HG02588 (cell line): Measurements from ENCODE around the gene STX10.
A peak's percentile ranks its signal among the peaks of the same experiment; 100 is the strongest.
"Not testable (repeated sequence)": the region's sequence is repeated elsewhere in the genome, so short reads cannot be mapped to it uniquely, and the experiment has no call there.

Experiments used
- ATAC-seq: cut with Tn5 transposase; IDR thresholded peaks from one replicate; pipeline ENCODE4 v1.9.1; 2021; ENCODE audit warnings: mild to moderate bottlenecking, moderate library complexity; ENCODE audit not compliant: unreplicated experiment

STX10 gene

DNA sequence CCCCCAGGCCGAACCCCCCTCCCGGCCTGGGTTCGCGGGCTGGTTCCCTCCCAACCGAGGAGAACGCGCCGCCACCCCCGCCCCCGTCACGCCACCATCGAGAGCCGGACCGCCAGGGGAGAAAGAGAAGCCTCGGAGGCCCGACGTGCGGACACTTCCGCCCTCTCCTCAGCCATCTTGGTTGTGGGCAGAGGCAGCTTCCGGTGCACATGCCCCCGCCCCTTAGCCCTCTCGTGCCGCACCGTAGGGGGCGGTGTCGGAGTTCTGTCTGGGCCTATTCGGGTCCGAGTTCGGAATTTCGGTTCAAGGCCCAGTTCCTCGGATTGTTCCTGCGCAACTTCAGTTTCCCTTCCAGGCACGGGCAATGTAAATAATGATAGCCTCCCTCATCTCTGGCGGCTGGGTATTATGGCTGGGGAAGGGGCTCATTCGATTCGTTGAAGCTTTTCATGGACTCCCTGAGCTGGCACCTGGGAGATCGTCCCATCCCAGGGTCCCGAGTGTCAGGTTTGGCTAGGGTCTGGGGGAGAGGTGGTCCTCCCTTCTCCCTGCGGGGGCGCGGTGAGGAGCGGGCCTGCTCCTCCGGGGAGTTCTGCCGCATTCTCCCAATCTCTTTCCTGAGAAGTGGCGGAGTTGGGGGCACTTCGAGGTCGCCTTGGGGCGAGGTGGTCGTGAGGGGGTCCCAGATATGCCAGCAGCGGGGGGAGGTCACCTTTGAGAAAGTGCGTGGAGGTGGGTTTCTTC lies at the start of gene STX10, which contains the start of gene IER2:
Gene STX10, minus strand, starts transcription at position 189 of the 744 bp plus-strand sequence. CDS start 202 bp downstream, outside the sequence.
Gene IER2, plus strand, starts transcription at position 225 of the 744 bp plus-strand sequence. CDS start 2,776 bp downstream, outside the sequence.
- ATAC-seq, result peak; percentile 32

GRCh38 chr19:13198634-13199033 lies 48.5 kb upstream of the STX10 start:
- no peak for ATAC-seq

DNA sequence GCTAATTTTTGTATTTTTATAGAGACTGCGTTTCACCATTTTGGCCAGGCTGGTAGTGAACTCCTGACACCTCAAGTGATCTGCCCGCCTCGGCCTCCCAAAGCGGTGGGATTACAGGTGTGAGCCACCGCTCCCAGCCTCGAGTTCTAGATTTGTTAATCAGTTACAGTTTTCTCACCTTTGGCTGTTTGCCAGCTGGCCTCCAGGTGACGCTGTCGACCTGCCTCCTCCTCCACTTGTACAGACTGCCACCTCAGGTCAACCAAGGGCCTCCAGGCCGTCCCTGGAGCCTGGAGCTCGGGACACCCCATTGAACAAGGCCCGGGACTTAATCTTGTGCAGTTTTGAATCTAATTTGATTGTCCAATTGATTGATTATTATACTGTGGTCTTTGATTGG lies 45.5 kb upstream of the STX10 start:
- ATAC-seq, result no peak

GRCh38 chr19:13190781-13191540 lies 40.8 kb upstream of the STX10 start:
- no peak for ATAC-seq

DNA sequence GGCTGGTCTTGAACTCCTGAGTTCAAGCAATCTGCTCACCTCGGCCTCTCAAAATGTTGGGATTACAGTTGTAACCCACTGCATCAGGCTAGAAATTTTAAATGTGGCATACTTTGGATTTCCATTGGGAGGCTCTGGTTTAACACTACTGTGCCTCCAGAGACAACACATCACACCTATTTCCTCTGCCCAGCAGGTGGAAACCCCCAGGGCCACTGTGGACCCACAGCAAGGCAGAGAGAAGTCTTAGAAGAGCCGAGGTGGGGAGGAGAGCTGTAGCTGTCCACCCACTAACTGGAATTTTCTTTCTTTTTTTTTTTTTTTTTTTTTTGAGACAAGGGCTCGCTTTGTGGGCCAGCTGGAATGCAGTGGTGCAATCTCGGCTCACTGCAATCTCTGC lies 39.4 kb upstream of the STX10 start:
- ATAC-seq, result no peak

DNA sequence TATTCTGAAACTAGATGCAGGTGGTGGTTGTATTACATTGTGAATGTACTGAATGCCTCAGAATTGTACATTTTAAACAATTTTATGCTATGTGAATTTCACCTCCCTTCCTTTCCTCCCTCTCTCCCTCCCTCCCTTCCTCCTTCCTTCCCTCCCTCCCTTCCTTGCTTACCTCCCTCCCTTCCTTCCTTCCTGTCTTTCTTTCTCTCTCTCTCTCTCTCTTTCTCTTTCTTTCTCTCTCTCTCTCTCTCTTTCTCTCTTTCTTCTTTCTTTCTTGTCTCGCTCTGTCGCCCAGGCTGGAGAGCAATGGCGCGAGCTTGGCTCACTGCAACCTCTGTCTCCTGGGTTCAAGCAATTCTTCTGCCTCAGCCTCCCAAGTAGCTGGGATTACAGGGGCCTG lies 37.2 kb upstream of the STX10 start:
- no peak for ATAC-seq

- not testable (repeated sequence) for ATAC-seq
These were observed 36.5 kb upstream of the STX10 start for GRCh38 chr19:13186688-13187087.

DNA sequence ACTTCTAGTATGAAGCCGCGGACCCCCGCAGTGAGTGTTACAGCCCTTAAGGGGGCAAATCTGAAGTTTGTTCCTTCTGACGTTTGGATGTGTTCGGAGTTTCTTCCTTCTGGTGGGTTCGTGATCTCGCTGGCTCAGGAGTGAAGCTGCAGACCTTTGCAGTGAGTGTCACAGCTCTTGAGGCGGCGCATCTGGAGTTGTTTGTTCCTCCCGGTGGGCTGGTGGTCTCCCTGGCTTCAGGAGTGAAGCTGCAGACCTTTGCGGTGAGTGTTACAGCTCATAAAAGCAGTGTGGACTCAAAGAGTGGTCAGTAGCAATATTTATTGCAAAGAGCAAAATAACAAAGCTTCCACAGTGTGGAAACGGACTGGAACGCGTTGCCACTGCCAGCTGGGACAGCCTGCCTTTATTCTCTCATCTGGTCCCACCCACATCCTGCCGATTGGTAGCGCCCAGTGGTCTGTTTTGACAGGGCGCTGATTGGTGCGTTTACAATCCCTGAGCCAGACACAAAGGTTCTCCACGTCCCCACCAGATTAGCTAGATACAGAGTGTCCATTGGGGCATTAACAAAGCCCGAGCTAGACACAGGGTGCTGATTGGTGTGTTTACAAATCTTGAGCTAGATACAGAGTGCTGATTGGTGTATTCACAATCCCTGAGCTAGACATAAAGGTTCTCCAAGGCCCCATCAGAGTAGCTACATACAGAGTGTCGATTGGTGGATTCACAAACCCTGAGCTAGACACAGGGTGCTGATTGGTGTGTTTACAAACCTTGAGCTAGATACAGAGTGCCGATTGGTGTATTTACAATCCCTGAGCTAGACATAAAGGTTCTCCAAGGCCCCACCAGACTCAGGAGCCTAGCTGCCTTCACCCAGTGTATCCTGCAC lies 35.8 kb upstream of the STX10 start:
- ATAC-seq, result not testable (repeated sequence)

- ATAC-seq, result not testable (repeated sequence)
These were observed 34.8 kb upstream of the STX10 start for GRCh38 chr19:13184926-13185325.

DNA sequence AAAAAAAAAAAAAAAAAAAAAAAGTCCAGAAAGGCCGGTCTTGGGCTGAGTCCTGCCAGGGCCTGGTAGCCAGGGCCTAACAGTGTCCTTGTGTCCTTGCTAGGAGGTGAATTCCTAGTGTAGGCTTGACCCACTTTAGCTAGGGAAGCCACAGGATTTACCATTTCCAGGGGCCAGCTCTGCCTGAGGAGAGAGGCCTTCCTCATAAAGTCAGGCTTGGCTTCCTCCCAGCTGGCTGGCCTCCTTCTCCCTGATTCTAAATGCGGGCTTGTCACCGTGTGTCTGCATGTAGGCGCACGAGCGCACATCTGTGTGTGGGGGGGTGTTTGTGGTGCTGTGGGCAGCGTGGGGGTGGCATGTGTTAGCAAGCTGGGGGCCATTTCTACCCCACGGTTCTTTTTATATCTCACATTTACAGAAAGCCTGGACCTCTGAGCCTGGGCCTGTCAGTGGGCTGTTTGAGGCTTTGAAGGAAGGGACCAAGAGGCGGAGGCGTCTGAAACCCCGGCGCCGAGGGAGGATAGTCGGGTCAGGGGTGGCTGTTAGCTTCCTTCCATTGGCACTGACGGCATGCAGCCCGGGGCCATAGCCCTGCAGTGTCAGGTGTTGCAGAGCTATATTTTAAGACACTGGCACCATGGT lies 31.7 kb upstream of the STX10 start:
- no peak for ATAC-seq

- ATAC-seq, result not testable (repeated sequence)
These were observed 28.1 kb upstream of the STX10 start for GRCh38 chr19:13178291-13178690.

DNA sequence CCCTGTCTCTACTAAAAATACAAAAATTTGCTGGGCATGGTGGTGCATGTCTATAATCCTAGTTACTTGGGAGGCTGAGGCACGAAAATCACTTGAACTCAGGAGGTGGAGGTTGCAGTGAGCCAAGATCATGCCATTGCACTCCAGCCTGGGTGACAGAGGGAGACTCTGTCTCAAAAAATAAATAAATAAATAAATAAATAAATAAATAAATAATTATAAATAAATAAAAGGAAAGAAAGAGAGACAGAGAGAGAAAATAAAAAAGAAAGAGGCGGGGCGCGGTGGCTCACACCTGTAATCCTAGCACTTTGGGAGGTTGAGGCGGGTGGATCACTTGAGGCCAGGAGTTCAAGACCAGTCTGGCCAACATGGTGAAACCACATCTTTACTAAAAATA lies 27.4 kb upstream of the STX10 start:
- not testable (repeated sequence) for ATAC-seq

DNA sequence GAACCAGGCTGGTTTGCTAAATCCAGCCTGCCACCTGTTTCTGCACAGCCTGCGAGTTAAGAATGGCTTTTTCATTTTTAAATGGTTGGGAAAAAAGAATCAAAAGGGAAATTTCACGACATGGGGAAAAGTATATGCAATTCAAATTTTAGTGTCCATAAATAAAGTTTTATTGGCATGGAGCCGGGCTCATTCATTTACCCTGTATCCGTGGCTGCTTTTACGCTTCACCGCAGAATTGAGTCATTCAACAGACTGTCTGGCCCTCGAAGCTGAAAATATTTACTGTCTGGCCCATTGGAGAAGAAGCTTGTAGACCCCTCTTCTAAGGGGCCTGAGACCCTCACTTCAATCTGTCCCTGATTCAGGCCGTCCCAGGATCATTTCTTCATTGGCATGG lies 26.2 kb upstream of the STX10 start:
- no peak for ATAC-seq

- no peak for ATAC-seq
These were observed 23.1 kb upstream of the STX10 start for GRCh38 chr19:13173139-13173737.

- no peak for ATAC-seq
These were observed 22.4 kb upstream of the STX10 start for GRCh38 chr19:13172346-13173138.

- no peak for ATAC-seq
These were observed 21.0 kb upstream of the STX10 start for GRCh38 chr19:13171146-13171545.

- no peak for ATAC-seq
These were observed 19.6 kb upstream of the STX10 start for GRCh38 chr19:13169769-13170168.

- ATAC-seq, result not testable (repeated sequence)
These were observed 16.0 kb upstream of the STX10 start for GRCh38 chr19:13166151-13166550.
